Glutamatergic neuron (in vitro differentiated cells): ENCODE data around the gene PCK2. TPM values are rescaled to one million over a fixed set of nuclear protein-coding genes. Genes with fewer than 3 reads are reported as not detected.
A peak's percentile ranks its signal among the peaks of the same experiment; 100 is the strongest.
"Not testable (repeated sequence)": the region's sequence is repeated elsewhere in the genome, so short reads cannot be mapped to it uniquely, and the experiment has no call there.

Experiments
- DNase-seq: peaks from one replicate; pipeline ENCODE4 v3.0.0; 2022
- H3K27ac Mint-ChIP-seq: one replicate; pipeline ENCODE4 v1.8.0; 2020; ENCODE audit warnings: mild to moderate bottlenecking, mixed read lengths, inconsistent platforms; ENCODE audit not compliant: unreplicated experiment
- H3K27me3 Mint-ChIP-seq: one replicate; pipeline ENCODE4 v1.8.0; 2020; ENCODE audit warnings: mild to moderate bottlenecking, moderate library complexity, mixed read lengths, inconsistent platforms; ENCODE audit not compliant: unreplicated experiment
- H3K36me3 Mint-ChIP-seq: one replicate; pipeline ENCODE4 v1.8.0; 2020; ENCODE audit warnings: mild to moderate bottlenecking, mixed read lengths, inconsistent platforms; ENCODE audit not compliant: unreplicated experiment
- H3K4me1 Mint-ChIP-seq: one replicate; pipeline ENCODE4 v1.8.0; 2020; ENCODE audit warnings: mild to moderate bottlenecking, low read depth, mixed read lengths, inconsistent platforms; ENCODE audit not compliant: unreplicated experiment
- H3K4me3 Mint-ChIP-seq: one replicate; pipeline ENCODE4 v1.8.0; 2020; ENCODE audit warnings: mild to moderate bottlenecking, mixed read lengths, inconsistent platforms; ENCODE audit not compliant: unreplicated experiment
- H3K9me3 Mint-ChIP-seq: one replicate; pipeline ENCODE4 v1.8.0; 2020; ENCODE audit warnings: mild to moderate bottlenecking, moderate library complexity, mixed read lengths, inconsistent platforms; ENCODE audit not compliant: unreplicated experiment
- long read RNA-seq: library from polyadenylated mRNA; unstranded; transcript quantifications from one replicate; pipeline ENCODE4 v2.0.0, GENCODE V29; 2020; ENCODE audit not compliant: unreplicated experiment
- total RNA-seq: library from RNA; stranded (reverse); fragmentation: NEBNext Ultra II Directional; extraction: Animal tissue kit (Norgen Biotek cat#: 25700); gene quantifications from one replicate; pipeline ENCODE4 v1.2.1, GENCODE V29; 2021; ENCODE audit not compliant: unreplicated experiment
- TF ChIP-seq, protein P1 (sequence below): fragments of 200-600 bp; sonication (generic); IDR thresholded peaks from one replicate; pipeline ENCODE4 v1.5.0; 2021; ENCODE audit not compliant: partially characterized antibody, unreplicated experiment

Gene PCK2
- total RNA-seq, result 99.9 TPM
- long read RNA-seq, transcript PCK2-201 (10 exons, 2,357 nt), result major isoform, 52 of 67 reads
- long read RNA-seq, partial matches to known transcripts, result 4 of 67 reads
- long read RNA-seq, other reads (novel, unspliced or antisense), result 10 of 67 reads

DNA sequence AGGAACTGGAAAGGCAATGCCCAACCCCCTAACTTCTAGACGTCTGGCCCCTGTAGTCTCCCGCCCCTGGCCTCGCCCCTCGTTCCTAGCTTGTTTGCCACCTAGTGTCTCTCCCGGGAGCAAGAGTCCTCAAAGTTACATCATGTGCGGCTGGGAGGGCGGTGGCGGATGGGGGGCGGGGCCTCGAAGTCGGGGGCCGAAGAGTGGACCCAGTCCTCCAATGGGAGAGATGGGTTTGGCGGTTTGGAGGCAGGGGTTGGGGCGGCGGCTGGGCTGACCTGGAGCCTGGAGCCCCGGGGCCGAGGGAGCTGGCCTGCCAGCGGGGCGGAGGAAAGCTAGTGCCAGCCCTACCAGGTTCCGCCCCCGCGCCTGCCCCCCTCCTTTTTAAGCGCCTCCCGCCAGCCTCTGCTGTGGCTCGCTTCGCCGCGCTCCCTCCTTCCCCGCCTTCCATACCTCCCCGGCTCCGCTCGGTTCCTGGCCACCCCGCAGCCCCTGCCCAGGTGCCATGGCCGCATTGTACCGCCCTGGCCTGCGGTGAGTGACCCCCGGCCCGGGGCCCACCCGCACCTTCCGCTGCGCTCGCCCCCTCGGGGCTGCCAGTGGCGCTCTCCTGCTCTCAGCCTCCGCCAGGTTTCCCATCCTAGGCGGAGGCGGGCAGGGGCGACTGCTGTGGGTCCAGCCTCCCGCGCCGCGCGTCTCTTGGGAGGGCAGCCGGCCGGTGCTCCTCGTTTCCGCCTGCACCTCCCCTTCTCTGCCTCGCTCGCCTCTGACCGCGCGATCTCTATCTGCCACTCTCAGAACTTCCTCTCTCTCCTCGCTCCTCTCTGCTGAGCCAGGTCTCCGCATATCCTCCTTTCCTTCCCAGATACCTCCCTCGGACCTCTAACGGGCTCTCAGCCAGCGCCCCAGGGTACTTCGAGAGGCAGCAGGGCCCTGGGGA lies at the start of gene PCK2:
TSS of gene PCK2 (plus strand) at position 411 of the 940 bp plus-strand sequence. CDS start at position 506, 95 bp downstream.
- Mint-ChIP-seq H3K27ac (peak within 1 kb of the TSS; percentile 98), H3K9me3 (peaks cover 12% of the 10 kb centered on the region), H3K27me3 (peaks cover 14% of the 10 kb centered on the region), H3K4me3 (peak within 1 kb of the TSS; percentile 100), H3K36me3 (no peaks in the 10 kb centered on the region), H3K4me1 (peaks cover 29% of the 10 kb centered on the region)
- DNase-seq, result peak; percentile 89
- TF ChIP-seq, protein P1, sequence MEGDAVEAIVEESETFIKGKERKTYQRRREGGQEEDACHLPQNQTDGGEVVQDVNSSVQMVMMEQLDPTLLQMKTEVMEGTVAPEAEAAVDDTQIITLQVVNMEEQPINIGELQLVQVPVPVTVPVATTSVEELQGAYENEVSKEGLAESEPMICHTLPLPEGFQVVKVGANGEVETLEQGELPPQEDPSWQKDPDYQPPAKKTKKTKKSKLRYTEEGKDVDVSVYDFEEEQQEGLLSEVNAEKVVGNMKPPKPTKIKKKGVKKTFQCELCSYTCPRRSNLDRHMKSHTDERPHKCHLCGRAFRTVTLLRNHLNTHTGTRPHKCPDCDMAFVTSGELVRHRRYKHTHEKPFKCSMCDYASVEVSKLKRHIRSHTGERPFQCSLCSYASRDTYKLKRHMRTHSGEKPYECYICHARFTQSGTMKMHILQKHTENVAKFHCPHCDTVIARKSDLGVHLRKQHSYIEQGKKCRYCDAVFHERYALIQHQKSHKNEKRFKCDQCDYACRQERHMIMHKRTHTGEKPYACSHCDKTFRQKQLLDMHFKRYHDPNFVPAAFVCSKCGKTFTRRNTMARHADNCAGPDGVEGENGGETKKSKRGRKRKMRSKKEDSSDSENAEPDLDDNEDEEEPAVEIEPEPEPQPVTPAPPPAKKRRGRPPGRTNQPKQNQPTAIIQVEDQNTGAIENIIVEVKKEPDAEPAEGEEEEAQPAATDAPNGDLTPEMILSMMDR, result no peak

DNA sequence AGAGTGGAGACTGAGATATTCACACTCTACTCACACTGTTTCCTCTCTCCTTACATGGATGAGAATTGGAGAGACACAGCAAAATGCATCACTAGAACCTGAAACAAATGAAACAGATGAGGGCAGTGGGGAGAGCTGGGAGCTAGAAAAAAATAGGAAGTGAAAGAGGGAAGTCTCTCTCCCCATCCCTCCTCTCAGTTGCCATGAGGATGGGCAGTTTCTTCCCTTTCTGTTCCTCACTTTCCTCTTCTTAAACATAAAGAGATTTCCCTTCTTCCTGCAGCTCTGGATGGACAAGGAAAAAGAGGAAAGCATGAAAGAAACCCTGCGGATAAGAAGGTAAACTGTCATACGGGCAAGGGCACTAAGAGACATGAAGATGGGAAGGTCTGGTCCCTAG lies 45.1 kb upstream of the PCK2 start:
- DNase-seq, H3K36me3 Mint-ChIP-seq, H3K4me3 Mint-ChIP-seq: not testable (repeated sequence)
- peaks cover 14% of the 10 kb centered on the region for H3K4me1 Mint-ChIP-seq
- H3K9me3 Mint-ChIP-seq, result peaks cover 20% of the 10 kb centered on the region
- H3K27ac Mint-ChIP-seq, result peak overlapping the region; percentile 30
- H3K27me3 Mint-ChIP-seq, result peaks cover 12% of the 10 kb centered on the region

- Mint-ChIP-seq H3K4me1 (peaks cover 14% of the 10 kb centered on the region), H3K27ac (peak overlapping the region; percentile 96), H3K9me3 (peaks cover 23% of the 10 kb centered on the region), H3K4me3 (peak overlapping the region; percentile 98), H3K27me3 (peaks cover 12% of the 10 kb centered on the region)
- not testable (repeated sequence) for DNase-seq, H3K36me3 Mint-ChIP-seq
Measured at GRCh38 chr14:24050753-24051152, 43.4 kb upstream of the PCK2 start.

DNA sequence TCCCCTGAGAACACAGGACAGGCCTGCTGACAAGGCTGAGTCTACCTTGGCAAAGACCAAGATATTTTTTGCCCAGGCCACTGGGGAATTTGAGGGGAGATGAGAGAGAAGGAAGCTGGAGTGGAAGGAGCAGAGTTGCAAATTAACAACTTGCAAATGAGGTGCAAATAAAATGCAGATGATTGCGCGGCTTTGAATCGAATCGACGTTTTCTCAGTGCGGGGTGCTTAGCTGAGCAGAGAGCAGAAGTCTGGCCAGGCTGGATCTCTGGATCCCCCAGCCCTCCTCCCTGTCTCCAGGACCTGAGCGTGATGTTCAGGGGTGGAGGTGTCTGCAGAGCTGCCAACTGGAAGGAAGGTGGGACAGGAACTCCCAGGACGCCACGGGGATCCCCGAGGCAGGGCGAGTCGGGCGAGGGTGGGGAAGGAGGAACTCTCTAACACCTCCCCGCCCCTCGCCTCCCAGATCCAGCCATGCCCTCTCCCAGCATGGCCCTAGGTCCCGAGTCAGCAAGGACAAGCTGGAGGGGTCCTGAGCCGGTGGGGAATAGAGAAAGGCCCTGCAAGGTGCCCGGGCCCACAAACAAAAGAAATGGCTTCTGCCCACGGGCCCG lies 42.8 kb upstream of the PCK2 start:
- Mint-ChIP-seq H3K4me1 (peaks cover 14% of the 10 kb centered on the region), H3K27me3 (peaks cover 12% of the 10 kb centered on the region), H3K36me3 (no peaks in the 10 kb centered on the region), H3K9me3 (peaks cover 22% of the 10 kb centered on the region), H3K27ac (peak overlapping the region; percentile 96), H3K4me3 (peak overlapping the region; percentile 98)
- TF ChIP-seq, protein P1, result no peak
- no peak for DNase-seq

DNA sequence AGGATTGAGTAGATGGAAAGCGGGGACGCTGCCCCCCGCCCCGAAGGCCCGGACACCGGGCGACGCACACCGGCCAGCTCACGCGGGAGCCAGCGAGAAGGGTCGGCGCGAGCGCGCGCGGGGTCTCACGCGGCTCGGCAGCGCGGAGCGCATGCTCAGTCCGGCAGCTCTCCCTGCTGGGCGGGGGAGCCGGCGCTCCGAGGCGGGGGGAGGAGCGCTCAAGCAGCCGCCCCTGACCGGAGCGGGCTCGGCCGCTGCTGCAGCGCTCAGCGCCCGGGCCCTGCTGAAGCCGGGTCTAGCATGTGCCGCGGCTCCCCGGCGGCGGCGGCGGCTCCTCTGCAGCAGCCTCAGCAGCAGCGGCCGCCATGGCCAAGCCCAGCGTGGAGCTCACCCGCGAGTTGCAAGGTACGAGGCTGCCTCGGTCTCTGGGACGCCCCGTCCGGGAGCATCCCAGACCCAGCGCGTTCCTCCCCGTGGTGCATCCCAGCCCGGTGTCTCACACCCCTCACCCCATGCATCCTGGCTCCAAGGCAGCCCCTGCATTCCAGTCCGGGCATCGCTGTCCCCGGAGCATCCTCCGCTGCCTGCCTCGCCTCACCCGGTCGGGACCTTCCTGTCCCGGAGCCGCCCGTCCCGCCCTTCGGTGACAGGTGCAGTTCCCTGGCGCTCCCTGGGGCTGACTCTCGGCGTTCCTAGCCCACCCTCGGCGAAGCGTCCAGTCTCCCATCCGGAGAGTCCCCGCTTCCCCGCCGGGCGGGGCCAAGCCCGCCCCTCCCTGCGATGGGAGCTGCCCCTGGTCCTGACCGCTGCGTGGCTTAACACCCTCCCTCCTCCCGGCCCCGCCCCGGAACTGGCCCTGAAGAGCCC lies 42.1 kb upstream of the PCK2 start, which contains the start of gene CARMIL3:
TSS of gene CARMIL3 (plus strand) at position 221 of the 867 bp plus-strand sequence. CDS start at position 366, 145 bp downstream.
- TF ChIP-seq, protein P1, result no peak
- peak within 1 kb of the TSS; percentile 96 for H3K27ac Mint-ChIP-seq
- DNase-seq, result peak; percentile 81
- peak within 1 kb of the TSS; percentile 98 for H3K4me3 Mint-ChIP-seq
- H3K27me3 Mint-ChIP-seq, result peaks cover 16% of the 10 kb centered on the region
- H3K4me1 Mint-ChIP-seq, result peaks cover 14% of the 10 kb centered on the region
- peaks cover 25% of the 10 kb centered on the region for H3K9me3 Mint-ChIP-seq
- H3K36me3 Mint-ChIP-seq, result no peaks in the 10 kb centered on the region
